ENCODE results near the gene PHLDB1. TPM values are rescaled to one million over a fixed set of nuclear protein-coding genes. Genes with fewer than 3 reads are reported as not detected.

Gene PHLDB1
- 35.7 and 100 TPM in 2 replicates for total RNA-seq (ENCODE audit: low replicate concordance)

GRCh38 chr11:118607401-118608359 lies at the start of gene PHLDB1:
Gene PHLDB1, plus strand, starts transcription at chr11:118607615. Its CDS starts 6,222 bp downstream, at chr11:118613837.
- peaks cover 35% of the 10 kb centered on the region for H3F3A ChIP-seq (ENCODE audit: low read depth)
- H4K20me1 ChIP-seq (ENCODE audit: low read depth), result peaks cover 9% of the 10 kb centered on the region
- no peaks in the 10 kb centered on the region for H3K9me3 ChIP-seq (ENCODE audit: low read depth)
- no peak within 1 kb of the TSS for H3K9ac ChIP-seq
- Mint-ChIP-seq H3K27ac (no peak within 1 kb of the TSS), H3K4me1 (peaks cover 59% of the 10 kb centered on the region), H3K27me3 (ENCODE audit: insufficient read depth, low read depth) (peaks cover 20% of the 10 kb centered on the region), H3K9me3 (no peaks in the 10 kb centered on the region), H3K36me3 (peaks cover 3% of the 10 kb centered on the region), H3K4me3 (peak within 1 kb of the TSS; percentile 82)
- H3K27ac ChIP-seq, result no peak within 1 kb of the TSS
- H3K4me2 ChIP-seq, result peak within 1 kb of the TSS; percentile 87
- H3K36me3 ChIP-seq, result no peaks in the 10 kb centered on the region
- H3K27me3 ChIP-seq, result peaks cover 68% of the 10 kb centered on the region
- peak within 1 kb of the TSS; percentile 58 for H3K4me3 ChIP-seq
- TF ChIP-seq EZH2 (IDR thresholded peaks at IDR 0.05) (no peak), EZH2phosphoT487 (IDR thresholded peaks at IDR 0.05) (no peak)
- TF ChIP-seq, protein P1, sequence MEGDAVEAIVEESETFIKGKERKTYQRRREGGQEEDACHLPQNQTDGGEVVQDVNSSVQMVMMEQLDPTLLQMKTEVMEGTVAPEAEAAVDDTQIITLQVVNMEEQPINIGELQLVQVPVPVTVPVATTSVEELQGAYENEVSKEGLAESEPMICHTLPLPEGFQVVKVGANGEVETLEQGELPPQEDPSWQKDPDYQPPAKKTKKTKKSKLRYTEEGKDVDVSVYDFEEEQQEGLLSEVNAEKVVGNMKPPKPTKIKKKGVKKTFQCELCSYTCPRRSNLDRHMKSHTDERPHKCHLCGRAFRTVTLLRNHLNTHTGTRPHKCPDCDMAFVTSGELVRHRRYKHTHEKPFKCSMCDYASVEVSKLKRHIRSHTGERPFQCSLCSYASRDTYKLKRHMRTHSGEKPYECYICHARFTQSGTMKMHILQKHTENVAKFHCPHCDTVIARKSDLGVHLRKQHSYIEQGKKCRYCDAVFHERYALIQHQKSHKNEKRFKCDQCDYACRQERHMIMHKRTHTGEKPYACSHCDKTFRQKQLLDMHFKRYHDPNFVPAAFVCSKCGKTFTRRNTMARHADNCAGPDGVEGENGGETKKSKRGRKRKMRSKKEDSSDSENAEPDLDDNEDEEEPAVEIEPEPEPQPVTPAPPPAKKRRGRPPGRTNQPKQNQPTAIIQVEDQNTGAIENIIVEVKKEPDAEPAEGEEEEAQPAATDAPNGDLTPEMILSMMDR (IDR thresholded peaks at IDR 0.05), result peak; percentile 52
- H3K79me2 ChIP-seq (ENCODE audit: low read depth), result no peaks in the 10 kb centered on the region
- peaks cover 46% of the 10 kb centered on the region for H3K4me1 ChIP-seq
- H2AFZ ChIP-seq (replicated peaks), result peak within 1 kb of the TSS; percentile 58
- DNase-seq (ENCODE audit: low spot score), result peak; percentile 65

DNA sequence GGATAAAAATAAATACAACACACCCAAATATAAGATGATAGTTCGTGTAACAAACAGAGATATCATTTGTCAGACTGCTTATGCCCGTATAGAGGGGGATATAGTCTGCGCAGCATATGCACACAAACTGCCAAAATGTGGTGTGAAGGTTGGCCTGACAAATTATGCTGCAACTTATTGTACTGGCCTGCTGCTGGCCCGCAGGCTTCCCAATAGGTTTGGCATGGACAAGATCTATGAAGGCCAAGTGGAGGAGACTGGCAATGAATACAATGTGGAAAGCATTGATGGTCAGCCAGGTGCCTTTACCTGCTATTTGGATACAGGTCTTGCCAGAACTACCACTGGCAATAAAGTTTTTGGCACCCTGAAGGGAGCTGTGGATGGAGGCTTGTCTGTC lies 46.6 kb upstream of the PHLDB1 start:
- Mint-ChIP-seq H3K4me1 (peaks cover 11% of the 10 kb centered on the region), H3K36me3 (peaks cover 21% of the 10 kb centered on the region), H3K4me3 (no peak overlapping the region), H3K27ac (no peak overlapping the region), H3K9me3 (no peaks in the 10 kb centered on the region), H3K27me3 (ENCODE audit: insufficient read depth, low read depth) (no peaks in the 10 kb centered on the region)
- no peak overlapping the region for H3K4me2 ChIP-seq
- H4K20me1 ChIP-seq (ENCODE audit: low read depth), result peaks cover 4% of the 10 kb centered on the region
- H2AFZ ChIP-seq (replicated peaks), result no peak overlapping the region
- peaks cover 3% of the 10 kb centered on the region for H3F3A ChIP-seq (ENCODE audit: low read depth)
- H3K4me3 ChIP-seq, result no peak overlapping the region
- TF ChIP-seq EZH2 (IDR thresholded peaks at IDR 0.05), result no peak
- TF ChIP-seq EZH2phosphoT487 (IDR thresholded peaks at IDR 0.05), result no peak
- TF ChIP-seq, protein P1 (IDR thresholded peaks at IDR 0.05), result no peak
- no peaks in the 10 kb centered on the region for H3K79me2 ChIP-seq (ENCODE audit: low read depth)
- peaks cover 4% of the 10 kb centered on the region for H3K36me3 ChIP-seq
- no peaks in the 10 kb centered on the region for H3K27me3 ChIP-seq
- H3K9me3 ChIP-seq (ENCODE audit: low read depth), result no peaks in the 10 kb centered on the region
- H3K27ac ChIP-seq, result no peak overlapping the region
- no peak for DNase-seq (ENCODE audit: low spot score)
- no peak overlapping the region for H3K9ac ChIP-seq
- H3K4me1 ChIP-seq, result no peaks in the 10 kb centered on the region

DNA sequence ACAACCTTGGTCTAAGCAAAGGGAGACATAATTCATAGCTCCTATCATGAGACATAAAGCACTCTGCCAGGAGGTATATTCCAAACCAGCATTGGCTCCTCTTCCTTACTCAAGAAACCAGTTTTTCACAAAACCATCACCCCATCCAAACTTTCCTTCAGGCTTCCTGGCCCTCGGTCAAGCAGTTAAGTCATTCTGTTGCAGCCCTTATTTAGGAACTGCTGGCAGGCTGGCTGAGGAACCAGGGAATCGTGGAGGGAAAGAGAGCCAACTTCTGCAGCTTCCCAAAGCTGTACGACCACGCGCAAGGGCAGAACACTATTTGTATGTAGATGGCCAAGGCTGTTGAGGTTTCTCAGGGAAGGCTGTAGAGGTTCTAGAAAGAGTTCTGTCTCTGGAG lies 42.4 kb upstream of the PHLDB1 start:
- no peak overlapping the region for H2AFZ ChIP-seq (replicated peaks)
- H3K27ac Mint-ChIP-seq, result no peak overlapping the region
- H3K4me1 Mint-ChIP-seq, result peaks cover 11% of the 10 kb centered on the region
- no peaks in the 10 kb centered on the region for H3K9me3 Mint-ChIP-seq
- H3K79me2 ChIP-seq (ENCODE audit: low read depth), result no peaks in the 10 kb centered on the region
- no peaks in the 10 kb centered on the region for H3K4me1 ChIP-seq
- no peaks in the 10 kb centered on the region for H3K27me3 ChIP-seq
- H4K20me1 ChIP-seq (ENCODE audit: low read depth), result peaks cover 4% of the 10 kb centered on the region
- TF ChIP-seq, protein P1 (IDR thresholded peaks at IDR 0.05), result no peak
- TF ChIP-seq EZH2phosphoT487 (IDR thresholded peaks at IDR 0.05), result no peak
- H3F3A ChIP-seq (ENCODE audit: low read depth), result peaks cover 6% of the 10 kb centered on the region
- no peaks in the 10 kb centered on the region for H3K27me3 Mint-ChIP-seq (ENCODE audit: insufficient read depth, low read depth)
- no peak for DNase-seq (ENCODE audit: low spot score)
- no peak overlapping the region for H3K27ac ChIP-seq
- peak overlapping the region; percentile 83 for H3K4me3 ChIP-seq
- H3K4me3 Mint-ChIP-seq, result peak overlapping the region; percentile 81
- peak overlapping the region; percentile 92 for H3K4me2 ChIP-seq
- H3K36me3 ChIP-seq, result no peaks in the 10 kb centered on the region
- peaks cover 5% of the 10 kb centered on the region for H3K36me3 Mint-ChIP-seq
- peak overlapping the region; percentile 37 for H3K9ac ChIP-seq
- H3K9me3 ChIP-seq (ENCODE audit: low read depth), result no peaks in the 10 kb centered on the region

Data from neural progenitor cell (in vitro differentiated cells).